Measurements from ENCODE around the gene PRDM1. TPM values are rescaled to one million over a fixed set of nuclear protein-coding genes. Genes with fewer than 3 reads are reported as not detected.

Gene PRDM1
- total RNA-seq, 1 donor from 2014 or later: 0.21 TPM

GRCh38 chr6:106046116-106046853 is 39.9 kb upstream of the PRDM1 start:
- no peak overlapping the region for H3K4me3 ChIP-seq
- no peaks in the 10 kb centered on the region for H3K36me3 ChIP-seq
- intact Hi-C loops (cut with DNase I): no loop called here
- no peak for DNase-seq (ENCODE audit: low spot score in 2 of 2)
- no peaks in the 10 kb centered on the region for H3K27me3 ChIP-seq
- no peaks in the 10 kb centered on the region for H3K9me3 ChIP-seq
- H3K4me1 ChIP-seq: no peaks in the 10 kb centered on the region
- no peak overlapping the region for H3K27ac ChIP-seq
- TF ChIP-seq CTCF (IDR thresholded peaks at IDR 0.05): no peak

GRCh38 chr6:106046854-106047200 is 39.3 kb upstream of the PRDM1 start:
- no peak overlapping the region for H3K4me3 ChIP-seq
- H3K36me3 ChIP-seq: no peaks in the 10 kb centered on the region
- TF ChIP-seq CTCF (IDR thresholded peaks at IDR 0.05): no peak
- no peaks in the 10 kb centered on the region for H3K9me3 ChIP-seq
- intact Hi-C loops (cut with DNase I): no loop called here
- no peaks in the 10 kb centered on the region for H3K27me3 ChIP-seq
- H3K27ac ChIP-seq: no peak overlapping the region
- H3K4me1 ChIP-seq: no peaks in the 10 kb centered on the region
- DNase-seq (ENCODE audit: low spot score in 2 of 2): no peak

GRCh38 chr6:106048336-106048735 is 37.8 kb upstream of the PRDM1 start:
- intact Hi-C loops (cut with DNase I): no loop called here
- no peak overlapping the region for H3K27ac ChIP-seq

GRCh38 chr6:106050538-106050937 is 35.6 kb upstream of the PRDM1 start:
- TF ChIP-seq CTCF (IDR thresholded peaks at IDR 0.05): no peak
- no peak for DNase-seq (ENCODE audit: low spot score in 2 of 2)
- H3K9me3 ChIP-seq: no peaks in the 10 kb centered on the region
- intact Hi-C loops (cut with DNase I): no loop called here
- H3K27ac ChIP-seq: no peak overlapping the region
- H3K4me3 ChIP-seq: no peak overlapping the region
- no peaks in the 10 kb centered on the region for H3K4me1 ChIP-seq
- no peaks in the 10 kb centered on the region for H3K36me3 ChIP-seq
- no peaks in the 10 kb centered on the region for H3K27me3 ChIP-seq

More at GRCh38 chr6:106048336-106048735, 37.8 kb upstream of the PRDM1 start:
- no peaks in the 10 kb centered on the region for H3K9me3 ChIP-seq
- no peak for DNase-seq (ENCODE audit: low spot score in 2 of 2)
- H3K36me3 ChIP-seq: no peaks in the 10 kb centered on the region
- no peak overlapping the region for H3K4me3 ChIP-seq
- no peaks in the 10 kb centered on the region for H3K4me1 ChIP-seq
- TF ChIP-seq CTCF (IDR thresholded peaks at IDR 0.05): no peak
- H3K27me3 ChIP-seq: no peaks in the 10 kb centered on the region

- Histone ChIP-seq H3K27ac (no peak overlapping the region), H3K36me3 (no peaks in the 10 kb centered on the region), H3K4me1 (no peaks in the 10 kb centered on the region), H3K27me3 (no peaks in the 10 kb centered on the region), H3K9me3 (no peaks in the 10 kb centered on the region), H3K4me3 (no peak overlapping the region)
- intact Hi-C loops (cut with DNase I): no loop called here
- no peak for DNase-seq (ENCODE audit: low spot score in 2 of 2)
- no peak for TF ChIP-seq CTCF (IDR thresholded peaks at IDR 0.05)
Measured at GRCh38 chr6:106051226-106051625, 34.9 kb upstream of the PRDM1 start.

All from ascending aorta (tissue), 2 donors.